Stimulated activated CD4-positive, alpha-beta T cell treated with anti-CD3 and anti-CD28 coated beads, Interleukin-4, amount 100 ng/mL, for 4 hours (primary cell): ENCODE measurements around the gene RASA3.
"Not testable (repeated sequence)": the region's sequence is repeated elsewhere in the genome, so short reads cannot be mapped to it uniquely, and the experiment has no call there.

ENCODE experiments used
- DNase-seq, 2 experiments: peaks; one replicate each; pipeline ENCODE4 v3.0.0-alpha.2; 2020

RASA3 gene

DNA sequence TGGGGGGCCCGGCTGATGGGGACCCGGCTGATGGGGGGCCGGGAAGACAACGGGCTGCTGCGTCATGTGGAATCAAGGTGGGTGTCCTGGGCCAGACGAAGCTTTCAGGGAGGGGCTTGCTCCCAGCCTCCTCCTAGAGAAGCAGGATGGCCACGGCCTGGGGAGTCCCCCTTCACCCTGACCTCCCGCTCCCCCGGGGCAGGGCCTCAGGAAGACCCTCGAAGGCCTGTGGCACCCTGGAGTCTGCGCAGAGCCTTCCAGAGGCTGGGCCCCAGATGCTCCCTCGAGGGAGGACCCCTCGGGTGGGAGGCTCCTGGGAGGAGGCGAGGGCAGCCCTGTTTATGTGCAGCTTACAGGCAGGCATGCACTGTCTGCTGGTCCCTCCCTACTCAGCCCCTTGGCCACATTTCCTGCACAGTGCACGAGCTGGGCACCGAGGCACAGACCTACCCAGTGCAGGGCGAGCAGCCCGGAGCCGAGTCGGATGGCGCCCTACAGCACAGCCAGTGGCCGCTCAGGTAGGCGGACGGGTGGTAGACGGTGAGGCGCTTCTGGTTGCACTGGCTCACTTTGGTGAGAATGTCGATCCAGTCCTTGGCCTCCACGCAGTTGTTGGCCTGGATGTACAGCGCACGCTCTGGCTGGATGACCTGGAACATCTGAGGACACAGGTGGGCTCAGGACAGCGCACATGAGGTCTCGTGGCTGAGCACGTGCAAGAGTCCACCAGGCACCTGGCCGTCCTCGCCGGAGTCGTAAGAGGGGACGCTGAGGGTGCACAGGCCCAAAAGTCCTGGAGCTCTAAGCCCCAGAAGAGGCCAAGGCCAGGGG is 136.1 kb downstream of the RASA3 start:
- DNase-seq = no peak

DNA sequence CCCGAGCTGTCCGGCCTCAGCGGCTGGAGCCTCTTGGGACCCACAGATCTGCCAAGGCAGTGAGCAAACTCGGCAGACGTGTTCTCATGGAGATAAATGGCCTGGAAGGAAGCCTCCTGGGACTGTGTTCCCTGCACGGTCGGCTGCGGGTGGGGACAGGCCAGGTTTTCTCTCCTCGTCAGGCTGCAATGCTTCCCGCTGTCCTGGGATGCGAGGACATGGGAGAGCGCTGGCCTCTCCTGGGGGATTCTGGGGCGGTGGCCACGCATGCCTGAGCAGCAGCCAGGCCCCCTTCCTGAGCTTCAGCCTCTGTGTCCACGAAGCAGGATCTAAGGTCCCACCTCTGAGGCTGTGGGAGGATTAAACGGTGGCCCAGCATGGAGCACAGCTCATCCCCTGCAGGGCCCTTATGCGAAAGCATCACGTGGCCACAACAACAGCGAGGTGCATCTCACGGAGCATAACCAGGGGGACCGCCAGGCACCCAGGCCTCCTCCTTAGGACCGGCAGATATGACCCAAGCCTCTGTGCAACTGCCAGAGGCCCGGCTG is 137.3 kb downstream of the RASA3 start:
- DNase-seq = no peak

DNA sequence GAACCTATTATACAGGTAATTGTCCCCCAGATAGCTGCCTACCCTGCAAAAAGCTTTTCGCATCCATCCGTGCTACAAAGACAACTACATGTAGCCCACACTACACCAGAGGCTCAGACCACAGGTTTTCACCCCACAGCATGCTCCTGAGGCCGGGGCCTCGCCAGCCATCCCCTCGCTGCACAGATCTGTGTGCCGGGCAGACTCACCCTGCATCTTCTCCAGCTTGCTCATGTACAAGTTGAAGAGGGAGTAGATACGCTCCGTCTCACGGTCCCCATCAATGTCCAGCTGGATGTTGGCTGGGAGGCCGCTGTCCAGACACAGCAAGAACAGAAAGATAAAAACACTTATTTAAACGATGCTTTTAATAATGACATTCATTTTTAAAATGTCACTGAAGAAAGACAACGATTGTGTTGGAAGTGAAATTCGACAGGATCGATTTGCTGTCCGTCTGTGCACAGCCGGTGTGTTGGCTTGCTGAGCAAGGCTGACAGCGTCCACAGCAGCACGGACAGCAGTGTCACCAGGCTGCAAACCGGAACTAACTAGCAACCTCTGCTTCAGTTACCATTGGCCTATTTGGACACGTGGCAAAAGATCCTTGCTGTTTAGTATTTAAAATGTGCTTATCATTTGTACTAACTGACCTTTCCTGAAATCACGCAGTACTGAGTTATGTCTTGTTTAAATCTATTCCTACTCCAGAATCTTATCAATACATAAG is 140.0 kb downstream of the RASA3 start:
- DNase-seq = no peak

DNA sequence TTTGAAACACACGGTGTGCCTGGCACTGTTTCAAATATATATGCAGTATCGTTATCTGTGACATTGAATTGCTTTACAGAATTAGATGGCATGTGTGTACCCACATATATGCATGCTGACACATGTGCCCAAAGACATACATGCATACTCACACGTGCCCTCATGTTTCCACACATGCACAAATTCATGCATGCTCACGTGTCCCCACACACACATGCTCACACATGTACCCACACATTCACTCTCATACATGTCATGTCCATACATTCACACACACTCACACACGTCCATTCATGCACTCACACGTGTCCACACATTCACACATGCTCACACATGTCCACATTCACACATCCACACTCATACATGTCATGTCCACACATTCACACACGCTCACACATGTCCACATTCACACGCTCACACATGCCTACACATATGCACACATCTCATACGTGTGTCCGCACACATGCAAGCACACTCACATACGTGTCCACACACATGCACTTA is 140.7 kb downstream of the RASA3 start:
- no peak for DNase-seq

DNA sequence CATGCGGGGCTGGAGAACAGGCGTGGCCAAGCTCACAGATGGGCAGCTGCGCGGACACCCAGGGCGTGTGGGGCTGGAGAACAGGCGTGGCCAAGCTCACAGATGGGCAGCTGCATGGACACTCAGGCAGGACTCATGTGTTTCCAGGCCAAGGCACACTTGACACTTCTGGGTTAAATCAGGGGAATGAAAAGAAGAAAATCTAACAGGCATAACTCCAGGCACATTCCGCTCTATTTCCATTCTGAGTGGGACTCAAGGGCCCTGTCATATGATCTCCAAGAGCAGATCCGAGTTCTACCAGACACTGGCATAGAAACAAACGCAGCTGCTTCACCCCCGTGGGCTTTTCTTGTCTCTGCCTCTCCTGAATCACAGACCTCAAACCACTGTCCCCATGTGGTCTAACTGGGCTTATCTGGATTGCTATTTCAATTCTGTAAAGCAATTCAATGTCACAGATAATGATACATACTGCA is 141.2 kb downstream of the RASA3 start:
- DNase-seq = no peak

DNA sequence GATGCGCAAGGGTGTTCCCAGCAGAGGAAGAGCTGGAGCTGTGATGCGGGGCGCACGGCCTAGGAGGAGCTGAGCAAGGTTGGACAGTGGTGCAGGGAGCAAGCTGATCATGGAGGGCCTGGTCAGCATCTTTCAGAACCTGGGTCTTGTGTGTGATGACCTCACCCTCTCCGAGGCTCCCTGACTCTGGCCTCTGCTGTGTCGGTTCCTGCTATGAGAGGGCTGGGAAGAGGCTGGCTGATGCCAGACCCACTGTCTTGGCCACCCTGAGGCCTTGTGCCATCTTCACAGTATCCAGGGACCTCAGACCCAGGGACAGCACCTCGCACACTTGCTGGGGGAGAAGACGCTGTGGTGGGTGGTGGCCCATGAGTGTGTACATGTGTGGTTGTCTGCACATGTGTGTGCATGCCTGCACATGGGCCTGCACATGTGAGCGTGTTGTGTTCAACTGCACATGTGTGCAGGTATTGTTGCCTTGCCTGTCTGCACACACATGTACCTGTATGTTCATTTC is 142.0 kb downstream of the RASA3 start:
- DNase-seq = no peak

DNA sequence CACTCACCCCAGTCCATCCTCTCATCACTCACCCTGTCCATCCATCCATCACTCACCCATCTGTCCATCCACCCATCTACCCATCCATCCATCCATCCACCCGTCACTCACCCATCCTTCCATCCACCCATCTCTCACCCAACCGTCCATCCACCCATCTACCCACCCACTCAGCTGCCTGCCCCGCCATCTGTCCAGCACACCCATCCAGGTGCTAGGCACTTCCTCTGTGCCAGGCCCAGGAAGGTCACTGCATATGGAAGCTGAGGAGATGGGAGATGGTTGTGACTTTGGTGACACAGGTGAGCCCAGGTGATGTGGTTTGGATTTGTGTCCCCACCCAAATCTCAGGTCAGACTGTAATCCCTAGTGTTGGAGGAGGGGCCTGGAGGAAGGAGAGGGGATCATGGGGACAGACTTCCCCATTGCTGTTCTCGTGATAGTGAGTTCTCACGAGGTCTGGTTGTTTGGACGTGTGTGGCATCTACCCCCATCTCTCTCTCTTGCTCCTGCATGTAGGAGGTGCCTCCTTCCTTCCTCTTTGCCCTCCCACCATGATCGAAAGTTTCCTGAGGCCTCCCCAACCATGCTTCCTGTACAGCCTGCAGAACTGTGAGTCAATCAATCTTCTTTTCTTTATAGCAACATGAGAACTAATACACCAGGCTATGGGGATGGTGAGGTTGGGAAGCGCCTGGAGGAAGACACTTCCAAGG is 142.7 kb downstream of the RASA3 start:
- DNase-seq = no peak

DNA sequence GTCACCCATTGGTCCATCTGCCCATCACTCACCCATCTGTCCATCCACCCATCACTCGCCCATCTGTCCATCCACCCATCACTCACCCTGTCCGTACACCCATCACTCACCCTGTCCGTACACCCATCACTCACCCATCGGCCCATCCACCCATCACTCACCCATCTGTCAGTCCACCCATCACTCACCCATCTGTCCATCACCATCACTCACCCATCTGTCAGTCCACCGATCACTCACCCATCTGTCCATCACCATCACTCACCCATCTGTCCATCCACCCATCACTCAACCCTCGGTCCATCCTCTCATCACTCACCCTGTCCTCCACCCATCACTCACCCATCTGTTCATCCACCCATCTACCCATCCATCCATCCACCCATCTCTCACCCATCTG is 143.6 kb downstream of the RASA3 start:
- DNase-seq = not testable (repeated sequence)

DNA sequence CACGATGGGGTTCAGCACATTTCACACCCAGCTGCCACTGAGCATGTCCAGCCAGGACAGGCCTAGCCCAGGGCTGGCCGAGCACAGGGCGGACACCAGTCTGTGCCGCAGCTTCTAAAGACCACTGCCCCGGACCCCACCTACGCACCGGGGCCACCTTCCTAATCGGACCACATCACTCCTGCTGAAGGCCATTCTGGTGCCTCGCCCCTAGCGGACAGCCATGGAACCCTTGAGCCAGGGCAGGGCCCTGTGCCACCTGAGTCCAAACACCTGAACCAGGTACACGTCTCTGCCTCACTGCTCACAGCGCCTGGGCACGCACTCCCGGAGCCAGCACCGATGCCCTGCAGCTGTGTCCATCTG is 150.1 kb downstream of the RASA3 start:
- no peak for DNase-seq

DNA sequence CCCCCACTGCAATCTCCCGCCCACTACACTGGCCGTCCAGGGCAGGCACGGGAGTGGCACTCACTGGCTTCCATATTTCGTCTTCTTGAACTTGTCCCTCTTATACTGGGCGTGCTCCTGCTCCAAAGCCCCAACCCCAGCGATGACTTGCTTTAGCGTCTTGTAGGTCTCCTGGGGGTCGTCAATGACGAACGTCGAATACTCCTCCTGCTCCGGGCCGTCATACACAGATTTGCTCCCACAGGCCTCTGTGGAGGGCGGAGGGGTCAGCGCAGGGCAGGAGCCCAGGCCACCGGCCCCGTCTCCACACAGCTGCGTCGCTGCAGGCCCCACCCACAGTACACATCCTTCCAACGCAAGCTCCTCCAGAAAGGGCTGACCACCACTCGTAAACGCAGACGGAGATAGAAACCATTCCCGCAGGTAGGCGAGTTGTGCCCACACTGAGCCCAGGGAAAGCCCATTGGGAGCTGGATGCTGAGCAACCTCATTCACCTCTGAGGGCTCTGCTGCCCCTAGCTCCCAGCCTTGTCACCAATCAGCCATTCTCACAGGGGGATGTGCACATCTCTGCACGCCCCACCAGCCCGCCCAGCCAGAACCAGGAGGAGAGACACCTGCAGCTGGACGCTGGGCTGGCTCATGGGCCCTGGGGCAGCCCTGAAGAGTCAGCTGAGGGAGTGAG is 150.7 kb downstream of the RASA3 start:
- DNase-seq = no peak

DNA sequence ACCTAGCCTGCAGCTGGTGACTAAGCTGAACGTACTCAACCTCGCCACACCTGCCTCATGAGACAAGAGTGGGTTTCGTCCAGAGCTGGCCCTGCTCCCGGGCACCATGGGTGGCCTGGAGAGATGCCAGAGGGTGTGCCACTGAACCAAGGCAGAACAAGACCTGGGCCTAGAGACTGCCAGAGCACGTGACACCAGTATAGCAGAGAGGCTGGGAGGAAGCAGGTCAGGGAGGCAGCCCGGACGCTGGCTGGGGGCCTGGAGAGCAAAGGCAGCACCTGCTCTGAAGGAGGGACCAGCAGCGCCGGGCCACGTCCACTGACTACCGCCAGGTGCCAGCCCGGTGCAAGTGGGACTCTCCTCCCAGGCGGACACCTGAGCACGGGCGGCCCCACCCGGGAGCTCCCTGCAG is 151.2 kb downstream of the RASA3 start:
- no peak for DNase-seq

DNA sequence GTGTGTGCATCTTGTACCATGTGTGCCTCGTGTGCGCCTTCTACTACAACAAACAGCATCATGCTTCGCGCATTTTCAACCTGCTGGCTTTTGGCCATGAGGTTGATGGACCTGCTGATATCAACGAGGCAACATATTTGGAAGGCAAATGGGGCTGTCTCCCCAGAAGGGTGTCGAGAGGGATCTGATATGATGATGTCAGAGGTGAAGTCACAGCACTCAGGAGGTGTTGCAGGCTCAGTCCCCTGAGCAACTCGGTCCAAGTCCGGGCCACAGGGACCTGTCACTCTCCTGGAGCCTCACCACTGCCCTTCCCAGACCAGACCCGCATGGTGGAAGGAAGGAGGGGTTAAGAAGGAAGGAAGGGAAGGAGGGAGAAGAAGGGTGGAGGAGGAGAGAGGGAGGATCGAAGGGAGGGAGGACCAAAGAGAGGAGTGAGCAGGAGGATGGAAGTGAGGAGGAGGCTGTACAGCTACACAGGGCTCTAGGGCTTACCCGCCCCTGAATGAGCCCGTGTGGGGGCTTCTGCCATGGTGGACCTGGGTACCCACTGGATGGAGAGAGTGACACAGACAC is 151.8 kb downstream of the RASA3 start:
- no peak for DNase-seq

DNA sequence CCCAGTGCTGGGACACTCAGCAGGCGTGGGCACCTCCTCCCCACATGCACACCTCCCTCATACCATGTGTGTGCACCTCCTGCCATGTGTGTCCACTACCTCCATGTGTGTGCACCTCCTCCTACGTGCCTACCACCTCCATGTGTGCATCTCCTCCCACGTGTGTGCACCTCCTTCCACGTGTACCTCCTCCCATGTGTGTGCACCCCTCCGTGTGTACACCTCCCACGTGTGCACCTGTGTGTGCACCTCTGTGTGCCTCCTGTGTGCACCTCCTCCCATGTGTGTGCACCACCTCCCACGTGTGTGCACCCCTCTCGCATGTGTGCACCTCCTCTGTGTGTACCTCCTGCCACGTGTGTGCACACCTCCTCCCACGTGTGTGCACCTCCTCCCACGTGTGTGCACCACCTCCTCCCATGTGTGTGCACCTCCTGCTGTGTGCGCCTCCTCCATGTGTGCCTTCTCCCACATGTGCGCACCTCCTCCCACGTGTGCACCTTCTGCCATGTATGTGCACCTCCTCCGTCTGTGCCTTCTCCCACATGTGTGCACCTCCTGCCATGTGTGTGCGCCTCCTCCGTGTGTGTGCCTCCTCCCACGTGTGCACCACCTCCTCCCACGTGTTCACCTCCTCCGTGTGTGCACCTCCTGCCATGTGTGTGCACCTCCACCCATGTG is 152.5 kb downstream of the RASA3 start:
- DNase-seq = no peak

DNA sequence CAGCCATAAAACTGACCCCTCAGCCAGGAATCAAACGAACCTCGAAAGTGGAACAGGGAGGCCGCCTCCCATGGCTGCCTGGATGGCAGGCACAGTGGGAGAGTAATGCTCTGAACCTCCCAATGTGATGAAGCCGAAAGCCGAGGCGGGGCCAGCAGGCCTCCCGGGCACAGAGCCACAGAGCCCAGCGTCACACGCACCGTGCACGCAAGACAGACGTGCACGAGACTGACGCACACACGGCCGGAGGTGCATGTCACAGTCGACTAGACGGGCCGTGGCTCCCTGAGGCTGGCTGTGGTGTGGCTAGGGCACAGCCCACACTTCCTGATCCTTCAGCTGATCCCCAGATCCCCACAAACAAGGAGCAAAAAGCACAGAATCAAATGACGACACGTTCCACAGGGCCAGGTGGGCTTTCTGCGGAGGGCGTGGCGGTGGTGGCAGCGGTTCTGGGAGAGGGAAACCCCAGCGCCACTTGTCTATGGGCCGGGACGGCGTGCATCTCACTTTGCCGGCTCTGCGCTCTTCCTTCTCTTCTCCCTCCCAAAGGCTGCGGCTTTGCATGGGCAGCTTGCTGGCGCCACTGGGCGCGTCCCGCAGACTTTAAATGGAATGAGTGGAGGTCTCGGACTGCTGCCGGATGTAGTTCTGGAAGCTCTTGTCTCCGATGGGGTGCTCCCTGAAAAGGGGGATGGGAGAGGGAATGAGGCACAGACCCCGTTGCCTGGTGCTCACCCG is 153.5 kb downstream of the RASA3 start:
- no peak for DNase-seq

DNA sequence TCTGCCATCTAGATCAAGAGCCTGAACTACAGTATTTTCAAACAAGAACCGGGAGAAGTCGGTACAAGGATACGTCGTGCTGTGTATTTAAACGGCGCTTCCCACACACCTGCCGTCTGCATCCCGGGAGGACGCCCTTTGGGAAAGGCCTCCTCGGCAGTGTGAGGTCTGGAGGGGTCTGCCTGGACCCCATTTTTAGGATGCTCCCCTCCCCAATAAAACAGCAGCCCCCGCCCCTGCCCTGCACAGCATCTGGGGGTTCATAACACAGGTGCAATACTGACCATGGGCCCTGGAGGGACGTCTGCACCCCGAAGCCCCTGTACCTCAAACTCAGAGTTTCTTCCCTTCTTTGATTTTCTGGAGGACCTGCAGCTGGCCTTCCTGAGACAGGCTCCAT is 154.4 kb downstream of the RASA3 start:
- no peak for DNase-seq

DNA sequence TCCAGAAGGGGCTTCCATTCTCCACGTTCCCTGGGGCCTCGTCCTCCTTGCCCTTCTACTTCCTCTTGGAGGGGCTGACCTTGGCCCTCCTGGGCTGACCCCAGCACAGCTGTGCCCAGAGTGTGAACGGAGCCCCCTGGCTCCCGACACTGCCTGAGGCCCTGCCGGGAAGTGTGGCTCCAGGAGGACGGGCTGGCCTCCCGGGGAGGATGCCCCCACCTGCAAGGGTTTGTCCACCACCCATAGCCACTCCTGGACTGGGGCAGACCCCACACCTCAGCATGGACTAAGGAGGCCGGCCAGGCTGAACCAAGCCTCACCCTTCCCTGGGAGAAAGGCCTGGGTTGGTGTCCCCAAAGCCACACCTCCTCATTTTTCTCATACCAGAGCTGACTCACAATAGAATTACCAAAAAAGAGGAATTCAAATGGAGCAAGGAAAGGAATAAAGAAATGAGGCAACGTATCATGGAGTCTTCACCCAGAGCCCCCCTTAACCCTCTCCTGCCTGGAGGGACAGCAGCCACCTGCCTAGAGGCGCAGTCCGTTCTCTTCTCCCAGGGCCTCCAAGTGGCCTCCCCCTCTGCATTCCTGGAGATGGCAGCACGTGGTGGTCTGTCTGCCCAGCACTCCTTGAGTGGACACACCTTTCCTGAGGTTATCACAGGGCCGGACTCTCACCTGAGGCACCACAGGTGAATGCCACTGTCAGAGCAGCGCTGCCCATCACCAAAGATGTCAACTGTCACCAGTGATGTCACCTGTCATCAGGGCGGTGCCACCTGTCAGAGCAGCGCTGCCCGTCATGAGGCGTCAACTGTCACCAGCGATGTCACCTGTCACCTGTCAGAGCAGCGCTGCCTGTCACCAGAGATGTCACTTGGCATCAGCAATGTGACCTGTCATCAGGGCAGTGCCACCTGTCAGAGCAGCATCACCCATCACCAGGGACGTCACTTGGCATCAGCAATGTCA is 155.4 kb downstream of the RASA3 start:
- DNase-seq = no peak

DNA sequence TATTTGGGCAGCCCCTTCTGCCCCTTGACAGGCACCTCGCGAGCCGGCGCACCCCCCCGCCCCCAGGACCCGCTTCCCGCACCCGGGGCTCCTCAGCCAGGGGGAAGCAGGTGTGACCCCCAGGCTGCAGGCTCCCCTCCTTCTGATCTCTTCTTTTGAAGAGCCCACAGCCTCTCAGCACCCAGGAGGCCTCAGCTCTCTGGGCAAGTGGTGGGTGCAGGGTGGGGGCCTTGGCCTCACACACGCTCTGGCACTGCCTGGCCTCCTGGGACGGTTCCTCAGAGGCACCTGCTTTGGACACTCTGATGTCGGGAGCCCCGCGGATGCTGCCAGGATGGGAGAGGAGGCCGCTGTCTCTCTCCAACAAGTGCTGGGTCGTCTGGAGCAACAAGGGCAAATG is 157.0 kb downstream of the RASA3 start:
- no peak for DNase-seq

DNA sequence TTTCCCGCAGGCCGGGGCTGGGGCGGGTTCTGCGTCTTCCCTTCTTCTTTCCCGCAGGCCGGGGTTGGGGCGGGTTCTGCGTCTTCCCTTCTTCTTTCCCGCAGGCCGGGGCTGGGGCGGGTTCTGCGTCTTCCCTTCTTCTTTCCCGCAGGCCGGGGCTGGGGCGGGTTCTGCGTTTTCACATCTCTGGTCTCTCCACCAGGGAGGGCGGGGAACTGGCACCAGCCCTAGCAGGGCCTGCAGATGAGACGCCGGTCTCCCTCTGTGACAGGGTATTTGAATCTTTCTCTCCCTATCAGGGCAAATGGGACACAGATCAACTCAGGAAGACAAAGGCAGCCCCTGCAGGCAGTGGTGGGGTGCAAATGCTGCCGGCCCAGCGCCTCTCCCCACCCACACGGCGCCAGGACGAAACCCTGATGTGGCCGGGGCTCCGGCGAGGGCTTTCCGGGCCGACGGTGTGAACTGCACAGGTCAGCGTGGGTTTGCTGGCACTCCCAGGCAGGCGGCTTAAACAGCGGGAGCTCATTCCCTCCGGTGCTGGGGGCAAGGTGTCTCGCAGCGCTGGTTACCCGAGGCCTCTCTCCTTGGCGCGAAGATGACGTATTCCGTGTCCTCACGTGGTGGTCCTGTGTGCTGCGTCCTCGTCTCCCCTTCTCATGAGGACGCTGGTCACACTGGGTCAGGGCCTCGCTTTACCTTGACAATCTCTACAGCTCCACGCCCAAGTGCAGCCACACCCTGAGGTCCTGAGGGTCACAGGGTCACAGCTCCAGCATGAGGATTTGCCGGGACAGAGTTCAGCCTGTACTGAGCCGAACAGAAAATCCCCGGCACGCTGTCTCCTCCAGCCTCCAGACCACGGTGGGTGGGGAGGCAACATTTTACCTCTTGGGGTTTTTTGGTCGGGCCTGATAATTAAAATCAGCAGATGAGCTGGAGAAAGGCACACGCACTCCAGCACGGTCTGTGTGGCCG is 157.8 kb downstream of the RASA3 start:
- DNase-seq = no peak
